K562 (cell line): ENCODE measurements around the gene CFHR1. TPM values are rescaled to one million over a fixed set of nuclear protein-coding genes. Genes with fewer than 3 reads are reported as not detected.

Experiments
- ATAC-seq: fragments of 200-7000 bp; cut with Tn5 transposase; 3 replicates; pipeline ENCODE4 v1.9.1; 2020; ENCODE audit warnings: moderate library complexity
- BruUV-seq: library from RNA; stranded (reverse); fragments of 400-500 nt; replicated peaks from 2 replicates; lab custom pipeline; 2021; lab: Mats Ljungman, UMichigan
- CTCF ChIA-PET: fragments of 300-600 bp; formaldehyde crosslinking; extraction: SDS; loops from one replicate; lab custom pipeline; 2021; ENCODE audit warnings: low intra/inter-chr PET ratio; lab: Yijun Ruan, JAX
- POLR2A ChIA-PET: fragments of 300-600, 350-650 bp; sonication (Branson Sonifier 250); formaldehyde crosslinking; extraction: SDS; loops from one replicate; lab custom pipeline; 2021; ENCODE audit warnings: antibody characterized with exemption, inconsistent platforms; lab: Yijun Ruan, JAX
- DNase-seq, 4 experiments: peaks; one replicate each; pipeline versions ENCODE4 v3.0.0 to v3.0.0-alpha.2; 2011 to 2018; ENCODE audit warnings: low spot score in 3 of 4, mixed read lengths in 3 of 4; ENCODE audit errors: extremely low read depth in 1 of 4
- FAIRE-seq: peaks from 2 replicates; lab custom pipeline; 2011; peaks lifted over from hg19 to GRCh38; lab: Jason Lieb, UNC
- H2AFZ ChIP-seq: 2 replicates; pipeline ENCODE4 v1.6.0; 2011; ENCODE audit warnings: low read depth, low read length, control low read depth, inconsistent platforms
- H3K27ac ChIP-seq: fragments of 200-600 bp; 3 replicates; pipeline ENCODE4 v1.8.0; 2011; ENCODE audit warnings: low read depth, mild to moderate bottlenecking, control low read depth, inconsistent platforms, low read length, moderate library complexity, mixed read lengths; ENCODE audit errors: extremely low read depth
- H3K27me3 ChIP-seq, 2 experiments: fragments of 300-600 bp in 1 of 2; 2 replicates in 1 of 2; 3 replicates in 1 of 2; pipeline versions ENCODE4 v1.6.0 to v1.8.0; 2011; ENCODE audit warnings: inconsistent platforms in 2 of 2, low read length in 2 of 2, mild to moderate bottlenecking in 1 of 2, mixed read lengths in 1 of 2, moderate library complexity in 1 of 2; ENCODE audit not compliant: control insufficient read depth in 2 of 2, insufficient read depth in 2 of 2
- H3K36me3 ChIP-seq: fragments of 300-600 bp; 3 replicates; pipeline ENCODE4 v1.8.0; 2011; ENCODE audit warnings: mild to moderate bottlenecking, low read length, inconsistent platforms; ENCODE audit not compliant: control insufficient read depth, insufficient read depth
- H3K4me1 ChIP-seq, 2 experiments: fragments of 200-600 bp in 1 of 2; replicated peaks in 1 of 2; 2 replicates in 1 of 2; 3 replicates in 1 of 2; pipeline versions ENCODE4 v1.5.1 to v1.8.0; 2011; ENCODE audit warnings: inconsistent platforms in 2 of 2, low read length in 2 of 2, mild to moderate bottlenecking in 1 of 2, mixed read lengths in 1 of 2, moderate library complexity in 1 of 2; ENCODE audit not compliant: control insufficient read depth in 2 of 2, insufficient read depth in 2 of 2
- H3K4me2 ChIP-seq: 2 replicates; pipeline ENCODE4 v1.6.1; 2011; ENCODE audit warnings: low read length, control low read depth, inconsistent platforms, mixed read lengths; ENCODE audit not compliant: insufficient read depth
- H3K4me3 ChIP-seq: fragments of 200-600 bp; sonication (generic), shearing (Covaris generic); 2 replicates; pipeline ENCODE4 v1.5.1; 2016; ENCODE audit warnings: control low read depth, inconsistent platforms
- H3K79me2 ChIP-seq: fragments of 200-600 bp; 3 replicates; pipeline ENCODE4 v1.8.0; 2011; ENCODE audit warnings: low read length, inconsistent platforms; ENCODE audit not compliant: control insufficient read depth, insufficient read depth
- H3K9ac ChIP-seq, 2 experiments: 2 replicates each; pipeline versions ENCODE4 v1.6.0 to v1.6.1; 2011; ENCODE audit warnings: low read depth in 2 of 2, low read length in 2 of 2, control low read depth in 1 of 2, inconsistent platforms in 1 of 2, mild to moderate bottlenecking in 1 of 2, mixed read lengths in 1 of 2; ENCODE audit not compliant: insufficient read depth in 1 of 2
- H3K9me1 ChIP-seq: one replicate; pipeline ENCODE4 v1.6.0; 2011; ENCODE audit warnings: inconsistent platforms, mild to moderate bottlenecking, low read length, moderate library complexity; ENCODE audit not compliant: control insufficient read depth, insufficient read depth
- H3K9me3 ChIP-seq: replicated peaks from 2 replicates; pipeline ENCODE4 v1.5.1; 2011; ENCODE audit warnings: low read depth, low read length, inconsistent platforms; ENCODE audit not compliant: control insufficient read depth, insufficient read depth
- H4K20me1 ChIP-seq: replicated peaks from 2 replicates; pipeline ENCODE4 v1.6.1; 2011; ENCODE audit warnings: low read length, inconsistent platforms, mixed read lengths; ENCODE audit not compliant: control insufficient read depth, insufficient read depth
- CBFA2T2 ChIP-seq: fragments of 450-650 bp; conservative IDR thresholded peaks from 2 replicates; pipeline ENCODE4 v1.6.1; 2017; ENCODE audit warnings: mild to moderate bottlenecking
- MYNN ChIP-seq, 2 experiments: sonication (generic); formaldehyde crosslinking in 1 of 2; IDR thresholded peaks; 2 replicates each; pipeline versions ENCODE4 v1.5.0 to v1.6.1; 2016 to 2020; ENCODE audit warnings: antibody characterized with exemption in 1 of 2, missing genetic modification reagents in 1 of 2
- RAD51 ChIP-seq: fragments of 450-650 bp; IDR thresholded peaks from 2 replicates; pipeline ENCODE4 v1.7.1; 2016; ENCODE audit warnings: low read depth, mild to moderate bottlenecking, borderline replicate concordance
- TFE3 ChIP-seq: fragments of 450-650 bp; formaldehyde crosslinking; IDR thresholded peaks from 2 replicates; pipeline ENCODE4 v1.4.0; 2020; ENCODE audit warnings: mild to moderate bottlenecking, mixed read lengths
- XRCC3 ChIP-seq: fragments of 450-650 bp; IDR thresholded peaks from 2 replicates; pipeline ENCODE4 v1.6.1; 2017; ENCODE audit warnings: mild to moderate bottlenecking, moderate library complexity
- ZFX ChIP-seq: sonication (generic); formaldehyde crosslinking; IDR thresholded peaks from 2 replicates; pipeline ENCODE4 v1.8.0; 2022; ENCODE audit warnings: mild to moderate bottlenecking, missing genetic modification reagents, moderate library complexity
- ZNF165 ChIP-seq: fragments of 250-450 bp; sonication (Bioruptor Pico); IDR thresholded peaks from 2 replicates; pipeline ENCODE4 v1.4.0; 2020; ENCODE audit warnings: borderline replicate concordance
- WGBS: fragments of 100-300 bp; shearing (Covaris generic); methylation state at CpG from one replicate; pipeline ENCODE4 v1.1.6; 2016; ENCODE audit warnings: low coverage, mixed read lengths; ENCODE audit not compliant: insufficient coverage; ENCODE audit errors: missing lambda C conversion rate; 5-methylcytosine and 5-hydroxymethylcytosine counted together
- in situ Hi-C: fragments of 300-500 bp; cut with MboI; formaldehyde crosslinking; loops from 4 replicates; pipeline ENCODE4 v1.15.0; 2018; ENCODE audit warnings: inconsistent platforms, mixed read lengths
- intact Hi-C: fragments of 100-400 bp; cut with micrococcal nuclease; formaldehyde crosslinking; loops from 2 replicates; pipeline ENCODE4 v1.14.2; 2022
- polyA plus RNA-seq, 8 experiments: library from polyadenylated mRNA; depleted of rRNA in 4 of 8; stranded (reverse) in 5 of 8; unstranded in 3 of 8; fragments of >200 nt; fragmentation: Nextera tagmentation in 2 of 8; fragmentation: Illumina TruSeq in 1 of 8; extraction: Ambion mirVana in 2 of 8; extraction: Trizol in 1 of 8; gene quantifications; 2 replicates each; pipeline versions ENCODE4 v1.2.1 to v1.2.3, GENCODE V29; 2011 to 2014; ENCODE audit warnings: inconsistent platforms in 1 of 8, missing spikeins in 1 of 8
- total RNA-seq, 7 experiments: library from RNA; depleted of rRNA in 6 of 7; stranded (reverse); fragments of >200 nt in 6 of 7; fragmentation: Illumina TruSeq in 2 of 7; extraction: Trizol in 2 of 7; gene quantifications; 2 replicates each; pipeline versions ENCODE4 v1.2.1 to v1.2.3, GENCODE V29; 2011 to 2021; ENCODE audit warnings: low replicate concordance in 1 of 7

The CFHR1 gene
- total and polyA plus RNA-seq, 9 of the 15 experiments (the other 6 are each of a cell fraction or from before 2014, with no cell fraction given), result 0.17 to 0.29 TPM; not detected in 7

- no peaks in the 10 kb centered on the region for H3K79me2 ChIP-seq
- no TSS peak for BruUV-seq
- no peak overlapping the region for H3K4me3 ChIP-seq
- 8% methylated on average over 6 of the region's 6 CpGs for WGBS
- intact Hi-C loops, result loop anchor here (5.0 kb wide), 1 partner anchor 114 kb away; no protein-coding TSS in a partner anchor
- in situ Hi-C loops, result no loop called here
- CTCF ChIA-PET, result no interaction called here
- H3K4me1 ChIP-seq, result no peaks in the 10 kb centered on the region
- H3K9ac ChIP-seq, result no peak overlapping the region
- POLR2A ChIA-PET, result no interaction called here
- H3K27ac ChIP-seq, result no peak overlapping the region
- H3K4me2 ChIP-seq, result no peak overlapping the region; the same call in 1 of the 2 replicates
- no peak for FAIRE-seq
- H3K27me3 ChIP-seq, result no peaks in the 10 kb centered on the region
- H3K36me3 ChIP-seq, result no peaks in the 10 kb centered on the region
- no peaks in the 10 kb centered on the region for H4K20me1 ChIP-seq
- peak overlapping the region; percentile 72 for H2AFZ ChIP-seq
- no peaks in the 10 kb centered on the region for H3K9me1 ChIP-seq
- DNase-seq, result no peak
- H3K9me3 ChIP-seq, result no peaks in the 10 kb centered on the region
- TF ChIP-seq ZFX (CRISPR knock-in tag), result 0 out of 2 replicates have a peak, but pooled peaks have one; percentile 22
- no peak for TF ChIP-seq MYNN (IDR thresholded peaks at IDR 0.05)
- TF ChIP-seq MYNN (CRISPR knock-in tag; IDR thresholded peaks at IDR 0.05), result no peak
- TF ChIP-seq, all 486 proteins: peak for 1
- peak; percentile 61 for ATAC-seq
Measured at GRCh38 chr1:196856053-196856452, 36.5 kb downstream of the CFHR1 start.

GRCh38 chr1:196857188-196857587 lies 37.7 kb downstream of the CFHR1 start:
- CTCF ChIA-PET, result no interaction called here
- H3K79me2 ChIP-seq, result no peaks in the 10 kb centered on the region
- no peaks in the 10 kb centered on the region for H3K9me3 ChIP-seq
- H3K9ac ChIP-seq, result no peak overlapping the region
- no peaks in the 10 kb centered on the region for H3K9me1 ChIP-seq
- FAIRE-seq, result peak; percentile 35
- no peak for TF ChIP-seq ZFX (CRISPR knock-in tag)
- no peak for TF ChIP-seq XRCC3
- peak; percentile 57 for TF ChIP-seq RAD51
- 0 out of 2 replicates have a peak, but pooled peaks have one; percentile 7 for TF ChIP-seq CBFA2T2
- no peak for TF ChIP-seq ZNF165 (CRISPR knock-in tag)
- peak; percentile 88 for TF ChIP-seq TFE3 (CRISPR knock-in tag)
- in situ Hi-C loops (no loop called here), intact Hi-C loops (loop anchor here (5.0 kb wide), 1 partner anchor 115 kb away; no protein-coding TSS in a partner anchor)
- POLR2A ChIA-PET, result no interaction called here
- no peak overlapping the region for H3K4me3 ChIP-seq
- H3K27me3 ChIP-seq, result no peaks in the 10 kb centered on the region
- no peak overlapping the region for H3K4me2 ChIP-seq
- no peak overlapping the region for H3K27ac ChIP-seq
- no peaks in the 10 kb centered on the region for H3K36me3 ChIP-seq
- no peak for DNase-seq
- BruUV-seq, result no TSS peak
- no peaks in the 10 kb centered on the region for H3K4me1 ChIP-seq
- H2AFZ ChIP-seq, result no peak overlapping the region
- no peaks in the 10 kb centered on the region for H4K20me1 ChIP-seq
- ATAC-seq, result no peak
- 10% methylated on average over 2 of the region's 2 CpGs for WGBS
